Activated naive CD4-positive, alpha-beta T cell treated with Interleukin-2 at 50 U/mL for 16 hours (primary cell): ENCODE data around the gene RIBC2.
"Not testable (repeated sequence)": the region's sequence is repeated elsewhere in the genome, so short reads cannot be mapped to it uniquely, and the experiment has no call there.

Experiments
- DNase-seq: peaks from one replicate; pipeline ENCODE4 v3.0.0-alpha.2; 2020

The RIBC2 gene

GRCh38 chr22:45425531-45426265 lies 12.2 kb downstream of the RIBC2 start:
- DNase-seq: no peak

DNA sequence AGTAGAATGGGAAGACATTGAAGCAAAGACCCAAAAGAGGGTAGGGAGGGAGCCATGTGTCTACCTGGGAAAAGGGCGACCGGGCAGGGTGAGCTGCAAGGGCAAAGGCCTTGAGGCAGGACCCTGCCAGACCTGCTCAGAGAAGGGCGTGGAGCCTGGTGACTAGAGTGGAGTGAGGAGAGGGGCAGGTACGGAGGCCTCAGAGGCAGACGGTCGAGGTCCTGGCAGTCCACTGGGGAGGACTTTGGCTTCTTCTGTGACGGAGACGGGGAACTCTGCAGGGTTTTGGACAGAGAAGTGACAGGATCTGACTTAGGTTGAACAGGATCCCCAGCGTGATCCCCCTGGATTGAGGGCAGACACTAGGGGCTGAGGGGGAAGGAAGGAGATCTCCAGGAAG lies 12.9 kb downstream of the RIBC2 start:
- no peak for DNase-seq

DNA sequence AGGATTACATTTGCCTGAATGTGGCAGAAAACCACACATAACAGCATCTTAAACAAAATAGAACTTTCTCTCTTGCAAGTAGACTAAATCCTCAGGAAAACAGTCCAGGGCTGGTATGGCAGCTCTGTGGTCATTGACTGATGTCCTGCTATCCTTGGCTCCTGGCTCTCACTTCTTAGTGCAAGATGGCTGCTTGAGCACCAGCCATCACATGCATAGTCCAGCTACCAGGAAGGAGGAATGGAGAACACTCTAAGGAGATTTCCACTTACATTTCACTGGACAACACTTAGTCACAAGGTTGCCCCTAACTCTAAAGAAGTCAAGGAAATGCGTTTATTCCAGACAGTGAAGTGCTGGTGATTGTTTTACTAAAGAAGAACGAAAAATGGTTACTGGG lies 13.6 kb downstream of the RIBC2 start:
- DNase-seq: no peak

- DNase-seq: no peak
Measured at GRCh38 chr22:45428391-45429385, 15.2 kb downstream of the RIBC2 start.

DNA sequence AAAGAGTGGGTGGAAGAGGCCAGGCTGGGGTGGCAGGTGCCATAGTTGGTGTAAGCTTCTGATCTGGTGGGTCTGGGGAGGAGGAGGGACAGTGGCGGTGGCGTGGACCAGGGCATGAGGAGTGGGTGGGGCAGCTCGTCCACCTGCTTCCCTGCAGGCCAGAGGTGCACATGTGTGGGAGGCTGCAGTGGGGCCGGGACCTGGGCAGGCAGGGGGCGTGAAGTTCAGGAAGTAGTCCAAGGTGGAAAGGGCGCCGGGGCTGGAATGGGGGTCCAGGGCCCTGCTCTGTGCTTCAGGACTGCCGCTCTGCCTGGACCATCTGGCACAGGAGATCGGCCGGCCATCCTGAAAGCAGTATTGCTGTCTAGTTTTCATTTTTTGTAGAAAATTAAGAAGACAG lies 15.9 kb downstream of the RIBC2 start:
- no peak for DNase-seq

GRCh38 chr22:45429981-45430775 lies 16.7 kb downstream of the RIBC2 start:
- DNase-seq: no peak

- no peak for DNase-seq
Measured at GRCh38 chr22:45430871-45431270, 17.4 kb downstream of the RIBC2 start.

- DNase-seq: no peak
Measured at GRCh38 chr22:45434981-45435380, 21.5 kb downstream of the RIBC2 start.

DNA sequence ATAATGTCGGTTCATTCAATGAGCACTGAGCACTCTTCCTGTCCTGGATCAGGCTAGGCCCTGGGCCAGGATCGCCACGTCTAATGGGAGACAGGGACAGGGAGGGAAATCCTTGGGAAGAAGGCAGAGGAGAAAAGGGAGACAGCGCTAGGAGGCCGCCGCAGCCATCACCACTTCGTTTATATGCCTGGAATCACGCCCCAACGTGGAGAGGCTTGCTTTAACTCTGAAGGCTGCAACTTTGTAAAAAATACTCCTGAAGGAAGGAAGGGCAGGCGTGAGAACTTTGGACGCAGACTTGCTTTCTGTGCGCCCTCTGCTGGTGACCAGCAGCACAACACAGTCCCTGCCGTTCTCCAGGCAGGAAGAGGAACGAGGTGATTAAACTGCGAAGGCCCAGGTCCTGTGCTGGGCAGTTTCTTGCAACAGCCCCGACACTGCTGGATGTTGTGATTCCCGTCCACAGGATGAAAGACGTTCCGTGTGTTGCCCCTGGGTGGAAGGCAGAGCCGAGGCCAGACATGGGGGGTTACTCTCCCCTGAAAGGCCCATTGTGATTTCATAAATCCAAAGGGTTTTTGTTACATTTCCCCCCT lies 22.1 kb downstream of the RIBC2 start:
- DNase-seq: peak; percentile 81

GRCh38 chr22:45436871-45437517 lies 23.5 kb downstream of the RIBC2 start:
- DNase-seq: not testable (repeated sequence)

- DNase-seq: no peak
Measured at GRCh38 chr22:45438336-45438735, 24.8 kb downstream of the RIBC2 start.

GRCh38 chr22:45440688-45441087 lies 27.2 kb downstream of the RIBC2 start:
- not testable (repeated sequence) for DNase-seq

DNA sequence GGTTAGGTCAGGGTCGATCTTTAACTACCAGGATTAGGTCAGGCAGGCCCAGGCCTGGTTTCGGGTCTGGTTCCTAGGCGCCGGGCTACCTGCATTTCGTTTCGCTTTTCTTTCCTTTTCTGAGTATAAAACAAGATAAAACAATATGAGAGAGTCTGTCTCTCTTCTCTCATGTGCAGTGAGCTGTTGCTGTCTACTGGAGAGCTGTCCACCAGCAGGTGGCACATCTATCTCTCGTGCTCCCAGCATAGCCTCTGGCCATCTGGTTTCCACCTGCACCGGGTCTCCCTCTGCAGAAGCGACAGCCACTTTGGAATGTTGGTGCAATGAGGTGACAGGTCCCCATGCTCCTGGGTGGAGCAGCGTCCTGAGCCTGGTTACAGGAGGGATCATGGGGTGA lies 27.6 kb downstream of the RIBC2 start:
- peak; percentile 15 for DNase-seq

DNA sequence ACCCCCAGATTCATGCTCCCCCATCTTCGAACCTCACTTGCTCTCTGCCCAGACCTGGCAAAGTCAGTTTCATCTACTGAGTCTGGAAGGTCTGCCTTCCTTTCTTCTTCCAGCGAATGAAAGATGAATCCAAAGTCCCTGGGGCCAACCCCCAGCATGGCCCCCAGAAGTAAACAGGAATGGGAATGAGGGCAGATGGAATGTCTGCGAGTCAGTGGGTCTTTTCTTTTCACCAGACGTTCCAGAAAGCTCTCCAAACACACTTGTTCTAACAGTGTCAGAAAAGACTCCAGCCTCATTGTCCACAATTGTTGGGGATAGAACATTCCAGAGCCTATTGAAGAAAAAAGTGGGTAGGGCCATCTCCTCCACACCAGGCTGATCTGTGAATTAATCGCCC lies 28.6 kb downstream of the RIBC2 start:
- no peak for DNase-seq

GRCh38 chr22:45444168-45444567 lies 30.7 kb downstream of the RIBC2 start:
- DNase-seq: no peak

GRCh38 chr22:45445031-45445710 lies 31.7 kb downstream of the RIBC2 start:
- no peak for DNase-seq

DNA sequence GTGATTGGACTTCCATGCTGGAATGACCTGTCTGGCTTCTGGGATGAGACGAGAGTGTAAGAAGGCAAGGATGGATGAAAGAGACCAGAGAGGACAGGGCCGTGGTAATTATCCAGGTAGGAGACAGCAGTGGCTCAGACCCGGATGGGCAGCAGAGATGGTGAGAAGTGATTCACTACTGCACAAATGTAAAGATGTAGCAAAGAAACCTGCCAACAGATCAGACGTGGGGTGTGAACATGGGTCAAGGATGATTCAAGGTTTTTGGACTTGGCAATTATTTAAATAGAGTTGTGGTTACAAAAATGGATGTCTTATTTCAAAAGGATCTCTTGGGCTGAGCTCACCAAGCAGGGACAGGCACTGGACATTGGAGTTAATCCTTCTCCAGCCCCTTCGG lies 32.7 kb downstream of the RIBC2 start:
- no peak for DNase-seq

- DNase-seq: not testable (repeated sequence)
Measured at GRCh38 chr22:45447596-45447995, 34.1 kb downstream of the RIBC2 start.

DNA sequence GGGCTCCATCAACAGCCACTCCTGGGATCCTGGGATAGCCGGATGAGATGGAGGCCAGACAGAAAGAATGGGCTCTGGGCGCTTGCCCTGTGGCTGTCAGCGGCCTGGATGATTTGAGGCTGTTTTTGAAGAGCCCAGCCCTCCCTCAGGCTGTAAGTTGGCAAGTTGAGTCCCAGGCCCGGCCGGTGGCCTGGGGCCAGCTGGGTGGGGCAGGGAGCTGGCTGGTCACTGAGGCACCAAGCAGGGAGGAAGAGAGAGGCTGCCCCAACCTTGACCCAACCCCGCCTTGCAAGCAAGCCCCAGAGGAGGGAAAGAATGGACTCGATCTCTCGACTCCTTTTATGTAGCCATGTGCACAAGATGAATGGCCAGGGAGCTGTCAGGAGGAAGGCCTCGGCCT lies 34.9 kb downstream of the RIBC2 start:
- no peak for DNase-seq

- DNase-seq: not testable (repeated sequence)
Measured at GRCh38 chr22:45449442-45449841, 35.9 kb downstream of the RIBC2 start.

DNA sequence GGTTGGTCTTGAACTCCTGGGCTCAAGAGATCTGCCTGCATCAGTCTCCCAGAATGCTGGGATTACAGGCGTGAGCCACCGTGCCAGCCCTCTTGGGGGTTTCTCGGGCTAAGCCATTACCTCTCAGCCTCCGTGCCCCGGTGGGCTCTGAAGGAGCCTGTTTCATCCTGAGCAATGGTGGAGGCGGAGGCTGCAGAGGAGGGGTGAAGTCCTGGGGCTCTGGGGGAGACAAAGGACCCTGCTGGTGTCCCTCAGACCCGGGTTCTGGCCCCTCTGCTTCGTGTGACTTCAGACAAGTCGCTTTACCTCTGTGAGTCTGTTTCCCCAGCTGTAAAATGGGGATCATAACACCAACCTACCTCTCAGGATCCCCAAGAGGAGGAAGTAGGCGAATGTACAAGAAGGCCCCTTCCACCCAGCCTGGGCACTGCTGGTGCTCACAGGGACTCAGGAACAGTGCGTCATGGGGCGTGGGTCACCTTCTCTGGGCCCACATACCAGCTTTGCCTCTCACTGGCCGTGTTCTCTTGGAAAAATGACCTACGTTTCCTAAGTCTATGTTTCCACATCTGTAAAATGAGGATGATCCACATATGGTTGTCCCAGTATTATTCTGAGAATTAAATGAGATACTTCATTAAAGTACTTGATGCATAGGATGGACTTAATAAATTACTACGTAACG lies 36.8 kb downstream of the RIBC2 start:
- no peak for DNase-seq
